Esophagus muscularis mucosa (tissue), 4 donors: ENCODE data around the gene LTC4S. TPM values are rescaled to one million over a fixed set of nuclear protein-coding genes. Genes with fewer than 3 reads are reported as not detected.

ENCODE experiments used
- DNase-seq: peaks from one replicate; pipeline ENCODE4 v3.0.0-alpha.2; 2017; ENCODE audit errors: extremely low spot score
- H3K27ac ChIP-seq, 4 donors: fragments of 200-600 bp; sonication (generic); replicated peaks in 1 of 4; 1 replicate in 3 of 4; 2 replicates in 1 of 4; pipeline ENCODE4 v1.5.1; 2016 to 2019; ENCODE audit warnings: mild to moderate bottlenecking in 1 of 4
- H3K27me3 ChIP-seq, 4 donors: fragments of 200-600 bp; sonication (generic); one replicate each; pipeline versions ENCODE4 v1.5.1 to v1.6.0; 2016 to 2019
- H3K36me3 ChIP-seq, 4 donors: fragments of 200-600 bp; sonication (generic); one replicate each; pipeline ENCODE4 v1.5.1; 2016 to 2019
- H3K4me1 ChIP-seq, 4 donors: fragments of 200-600 bp; sonication (generic); one replicate each; pipeline ENCODE4 v1.5.1; 2016 to 2019
- H3K4me3 ChIP-seq, 4 donors: fragments of 200-600 bp; sonication (generic); 1 replicate in 2 of 4; 2 replicates in 2 of 4; pipeline ENCODE4 v1.5.1; 2016 to 2019; ENCODE audit warnings: mild to moderate bottlenecking in 4 of 4, moderate library complexity in 1 of 4
- H3K9me3 ChIP-seq, 4 donors: fragments of 200-600 bp; sonication (generic); 1 replicate in 3 of 4; 2 replicates in 1 of 4; pipeline ENCODE4 v1.5.1; 2016 to 2019
- EP300 ChIP-seq: sonication (generic); formaldehyde crosslinking; IDR thresholded peaks from one replicate; pipeline ENCODE4 v1.6.1; 2017; ENCODE audit warnings: antibody characterized with exemption
- POLR2A ChIP-seq: fragments of 450-650 bp; IDR thresholded peaks from one replicate; pipeline ENCODE4 v1.6.1; 2017; ENCODE audit warnings: antibody characterized with exemption, moderate library complexity, mild to moderate bottlenecking, low read depth
- POLR2AphosphoS5 ChIP-seq, 2 donors: sonication (generic); formaldehyde crosslinking; IDR thresholded peaks; one replicate each; pipeline ENCODE4 v1.6.1; 2017; ENCODE audit warnings: antibody characterized with exemption in 2 of 2
- whole genome bisulfite sequencing: methylation state at CpG from one replicate; pipeline ENCODE4 v1.1.5; 2018; 5-methylcytosine and 5-hydroxymethylcytosine counted together
- intact Hi-C: fragments of 100-400 bp; cut with DNase I; formaldehyde crosslinking; loops from one replicate; pipeline ENCODE4 v1.15.1; 2023
- total RNA-seq, 4 donors: library from RNA; depleted of rRNA; stranded (reverse); fragments of >200 nt; gene quantifications; one replicate each; pipeline versions ENCODE4 v1.1.0 to v1.2.1, GENCODE V29; 2016
- TF ChIP-seq, protein P1 (sequence below), 3 experiments: fragments of 200-600 bp in 2 of 3; fragments of 450-650 bp in 1 of 3; sonication (generic) in 2 of 3; IDR thresholded peaks; one replicate each; pipeline ENCODE4 v1.5.1; 2017 to 2019; ENCODE audit warnings: antibody characterized with exemption in 3 of 3, mild to moderate bottlenecking in 2 of 3, moderate library complexity in 1 of 3

Gene LTC4S
- total RNA-seq, 4 donors from 2014 or later = 7.9 to 15.2 (median 12.8) TPM

DNA sequence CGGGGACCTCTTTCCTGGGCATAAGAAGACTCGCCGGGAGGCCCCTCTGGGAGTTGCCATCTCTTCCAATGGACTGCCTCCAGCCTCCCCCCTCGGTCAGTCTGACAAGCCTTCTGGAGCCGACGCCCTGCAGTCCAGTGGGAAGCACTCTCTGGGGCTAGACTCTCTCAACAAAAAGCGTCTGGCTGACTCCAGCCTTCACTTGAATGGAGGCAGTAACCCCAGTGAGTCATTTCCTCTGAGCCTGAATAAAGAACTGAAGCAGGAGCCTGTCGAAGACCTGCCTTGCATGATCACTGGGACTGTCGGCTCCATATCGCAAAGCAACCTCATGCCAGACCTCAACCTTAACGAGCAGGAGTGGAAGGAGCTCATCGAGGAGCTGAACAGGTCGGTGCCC is 28.4 kb upstream of the LTC4S start:
- Histone ChIP-seq H3K27me3 (no peaks in the 10 kb centered on the region), H3K4me1 (peaks cover 65 to 84% (median 76%) of the 10 kb centered on the region in 4 donors), H3K36me3 (peaks cover 20 to 51% (median 43%) of the 10 kb centered on the region in 4 donors), H3K27ac (peak overlapping the region; percentile 12 to 77 (median 55)), H3K9me3 (no peaks in the 10 kb centered on the region), H3K4me3 (no peak overlapping the region)
- no peak for DNase-seq
- intact Hi-C loops = loop anchor here (10.0 kb wide), 1 partner anchor 139 kb away; the partner anchor contains the start of gene TBC1D9B
- WGBS = 75% methylated on average over 6 of the region's 13 CpGs
- TF ChIP-seq, protein P1, sequence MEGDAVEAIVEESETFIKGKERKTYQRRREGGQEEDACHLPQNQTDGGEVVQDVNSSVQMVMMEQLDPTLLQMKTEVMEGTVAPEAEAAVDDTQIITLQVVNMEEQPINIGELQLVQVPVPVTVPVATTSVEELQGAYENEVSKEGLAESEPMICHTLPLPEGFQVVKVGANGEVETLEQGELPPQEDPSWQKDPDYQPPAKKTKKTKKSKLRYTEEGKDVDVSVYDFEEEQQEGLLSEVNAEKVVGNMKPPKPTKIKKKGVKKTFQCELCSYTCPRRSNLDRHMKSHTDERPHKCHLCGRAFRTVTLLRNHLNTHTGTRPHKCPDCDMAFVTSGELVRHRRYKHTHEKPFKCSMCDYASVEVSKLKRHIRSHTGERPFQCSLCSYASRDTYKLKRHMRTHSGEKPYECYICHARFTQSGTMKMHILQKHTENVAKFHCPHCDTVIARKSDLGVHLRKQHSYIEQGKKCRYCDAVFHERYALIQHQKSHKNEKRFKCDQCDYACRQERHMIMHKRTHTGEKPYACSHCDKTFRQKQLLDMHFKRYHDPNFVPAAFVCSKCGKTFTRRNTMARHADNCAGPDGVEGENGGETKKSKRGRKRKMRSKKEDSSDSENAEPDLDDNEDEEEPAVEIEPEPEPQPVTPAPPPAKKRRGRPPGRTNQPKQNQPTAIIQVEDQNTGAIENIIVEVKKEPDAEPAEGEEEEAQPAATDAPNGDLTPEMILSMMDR (IDR thresholded peaks at IDR 0.05) = no peak
- TF ChIP-seq POLR2AphosphoS5 (IDR thresholded peaks at IDR 0.05) (no peak), POLR2A (no peak), EP300 (no peak)

DNA sequence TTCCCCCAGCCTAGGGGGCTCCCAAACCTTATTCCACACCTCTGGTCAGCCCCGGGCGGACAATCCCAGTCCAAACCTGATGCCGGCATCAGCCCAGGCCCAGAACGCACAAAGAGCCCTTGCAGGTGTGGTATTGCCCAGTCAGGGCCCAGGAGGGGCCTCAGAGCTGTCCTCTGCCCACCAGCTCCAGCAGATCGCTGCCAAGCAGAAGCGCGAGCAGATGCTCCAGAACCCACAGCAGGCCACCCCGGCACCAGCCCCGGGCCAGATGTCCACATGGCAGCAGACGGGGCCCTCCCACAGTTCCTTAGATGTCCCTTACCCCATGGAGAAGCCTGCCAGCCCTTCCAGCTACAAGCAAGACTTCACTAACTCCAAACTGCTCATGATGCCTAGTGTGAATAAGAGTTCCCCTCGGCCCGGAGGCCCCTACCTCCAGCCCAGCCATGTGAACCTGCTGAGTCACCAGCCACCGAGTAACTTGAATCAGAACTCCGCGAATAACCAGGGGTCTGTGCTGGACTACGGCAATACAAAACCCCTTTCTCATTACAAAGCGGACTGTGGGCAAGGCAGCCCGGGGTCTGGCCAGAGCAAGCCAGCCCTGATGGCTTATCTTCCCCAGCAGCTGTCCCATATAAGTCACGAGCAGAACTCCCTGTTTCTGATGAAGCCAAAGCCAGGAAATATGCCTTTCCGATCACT is 27.6 kb upstream of the LTC4S start:
- no peak for TF ChIP-seq POLR2AphosphoS5 (IDR thresholded peaks at IDR 0.05)
- TF ChIP-seq POLR2A = no peak
- TF ChIP-seq, protein P1 (IDR thresholded peaks at IDR 0.05) = no peak
- no peak for TF ChIP-seq EP300

GRCh38 chr5:179766726-179767455 is 26.9 kb upstream of the LTC4S start:
- peaks cover 33 to 65% (median 58%) of the 10 kb centered on the region in 4 donors for H3K36me3 ChIP-seq
- TF ChIP-seq EP300 (no peak), POLR2AphosphoS5 (IDR thresholded peaks at IDR 0.05) (no peak), POLR2A (no peak)
- TF ChIP-seq, protein P1 (IDR thresholded peaks at IDR 0.05) = no peak
- no peak for DNase-seq
- H3K27ac ChIP-seq = peak overlapping the region; percentile 12 to 66 (median 50)
- intact Hi-C loops = loop anchor here (10.0 kb wide), 1 partner anchor 138 kb away; the partner anchor contains the start of gene TBC1D9B
- H3K4me3 ChIP-seq = no peak overlapping the region
- no peaks in the 10 kb centered on the region for H3K27me3 ChIP-seq
- no peaks in the 10 kb centered on the region for H3K9me3 ChIP-seq
- H3K4me1 ChIP-seq = peaks cover 56 to 73% (median 65%) of the 10 kb centered on the region in 4 donors
- 67% methylated on average over 12 of the region's 12 CpGs for WGBS

More for the DNA sequence above, 27.6 kb upstream of the LTC4S start:
- H3K27me3 ChIP-seq = no peaks in the 10 kb centered on the region
- no peak overlapping the region for H3K4me3 ChIP-seq
- WGBS = 89% methylated on average over 10 of the region's 20 CpGs
- peaks cover 26 to 58% (median 51%) of the 10 kb centered on the region in 4 donors for H3K36me3 ChIP-seq
- H3K9me3 ChIP-seq = no peaks in the 10 kb centered on the region
- peaks cover 64 to 80% (median 72%) of the 10 kb centered on the region in 4 donors for H3K4me1 ChIP-seq
- peak overlapping the region; percentile 12 to 66 (median 50) for H3K27ac ChIP-seq
- DNase-seq = no peak
- intact Hi-C loops = loop anchor here (10.0 kb wide), 1 partner anchor 139 kb away; the partner anchor contains the start of gene TBC1D9B

- intact Hi-C loops = loop anchor here (10.0 kb wide), 1 partner anchor 137 kb away; the partner anchor contains the start of gene TBC1D9B
- DNase-seq = no peak
- H3K4me1 ChIP-seq = peaks cover 49 to 66% (median 58%) of the 10 kb centered on the region in 4 donors
- H3K27me3 ChIP-seq = no peaks in the 10 kb centered on the region
- TF ChIP-seq, protein P1 (IDR thresholded peaks at IDR 0.05) = no peak
- TF ChIP-seq POLR2AphosphoS5 (IDR thresholded peaks at IDR 0.05) (no peak), EP300 (no peak), POLR2A (no peak)
- no peak overlapping the region for H3K27ac ChIP-seq
- no peak overlapping the region for H3K4me3 ChIP-seq
- WGBS = 88% methylated on average over 9 of the region's 9 CpGs
- peaks cover 40 to 73% (median 65%) of the 10 kb centered on the region in 4 donors for H3K36me3 ChIP-seq
- no peaks in the 10 kb centered on the region for H3K9me3 ChIP-seq
Measured at GRCh38 chr5:179767496-179768100, 26.2 kb upstream of the LTC4S start.
